ENCODE results near the gene ABCA5.

The ABCA5 gene

DNA sequence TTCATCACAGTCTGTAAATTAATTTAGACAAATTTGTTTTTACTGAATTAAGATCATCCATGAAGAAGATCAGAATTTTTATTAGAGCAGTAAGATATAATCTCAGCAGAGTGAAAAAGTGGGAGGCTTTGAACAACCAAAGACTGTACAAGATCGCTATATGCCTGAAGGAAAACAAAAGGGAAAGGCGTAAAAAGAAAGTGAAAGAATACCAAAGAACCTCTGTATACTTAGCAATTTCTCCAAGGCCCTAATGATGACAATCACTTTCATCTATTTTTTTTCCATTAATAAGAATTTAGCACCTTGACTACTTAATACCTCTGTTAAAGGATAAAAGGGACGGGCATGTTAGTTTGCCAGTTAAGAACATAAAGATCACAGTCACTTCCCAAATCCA lies 59.7 kb downstream of the ABCA5 start:
- H3K9me3 Mint-ChIP-seq = no peaks in the 10 kb centered on the region
- no peaks in the 10 kb centered on the region for H3K4me1 Mint-ChIP-seq
- H3K27me3 Mint-ChIP-seq = no peaks in the 10 kb centered on the region
- no peak for DNase-seq (ENCODE audit: low spot score in 2 of 2)
- ATAC-seq (ENCODE audit: low read depth) = no peak
- H3K27ac Mint-ChIP-seq = no peak overlapping the region
- no peak overlapping the region for H3K4me3 Mint-ChIP-seq
- H3K36me3 Mint-ChIP-seq = peaks cover 10% of the 10 kb centered on the region

DNA sequence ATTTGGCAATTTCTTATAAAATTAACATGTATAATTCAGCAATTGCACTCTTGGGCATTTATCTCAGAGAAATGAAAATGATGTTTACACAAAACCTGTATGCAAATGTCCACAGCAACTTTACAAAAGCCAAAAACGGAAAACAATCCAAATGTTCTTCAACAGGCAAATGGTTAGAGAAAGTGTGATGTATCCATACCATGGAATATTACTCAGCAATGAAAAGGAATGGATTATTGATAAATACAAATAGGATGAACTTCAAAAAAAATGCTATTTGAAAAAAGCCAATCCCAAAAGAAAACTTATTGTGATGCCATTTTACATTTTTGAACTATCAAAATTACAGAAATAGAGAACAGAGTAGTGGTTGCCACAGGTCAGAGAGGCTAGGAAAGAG lies 61.1 kb downstream of the ABCA5 start:
- H3K27ac Mint-ChIP-seq = no peak overlapping the region
- H3K4me3 Mint-ChIP-seq = no peak overlapping the region
- ATAC-seq (ENCODE audit: low read depth) = no peak
- H3K4me1 Mint-ChIP-seq = no peaks in the 10 kb centered on the region
- DNase-seq (ENCODE audit: low spot score in 2 of 2) = no peak
- H3K27me3 Mint-ChIP-seq = no peaks in the 10 kb centered on the region
- H3K9me3 Mint-ChIP-seq = no peaks in the 10 kb centered on the region
- H3K36me3 Mint-ChIP-seq = peaks cover 10% of the 10 kb centered on the region

DNA sequence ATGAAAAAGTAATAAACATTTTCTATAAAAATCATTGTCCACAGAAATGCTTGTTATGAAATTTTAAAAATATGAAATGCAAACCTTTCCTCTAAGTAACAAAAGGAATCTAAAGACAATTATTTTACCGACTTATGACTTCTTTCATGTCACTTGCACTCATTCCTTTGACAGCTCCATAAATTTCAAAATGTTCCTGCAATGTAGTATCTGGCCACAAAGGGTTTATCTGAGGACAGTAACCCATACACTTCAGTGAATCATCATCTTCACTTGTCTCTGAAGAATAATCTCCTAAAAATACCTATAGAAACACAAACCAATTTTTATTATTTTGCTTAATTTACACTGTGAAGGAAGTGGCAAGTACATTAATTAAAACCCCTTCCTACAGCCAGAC lies 72.7 kb downstream of the ABCA5 start:
- DNase-seq (ENCODE audit: low spot score in 2 of 2) = no peak
- H3K27me3 Mint-ChIP-seq = no peaks in the 10 kb centered on the region
- peaks cover 10% of the 10 kb centered on the region for H3K36me3 Mint-ChIP-seq
- no peaks in the 10 kb centered on the region for H3K9me3 Mint-ChIP-seq
- no peaks in the 10 kb centered on the region for H3K4me1 Mint-ChIP-seq
- no peak overlapping the region for H3K4me3 Mint-ChIP-seq
- no peak overlapping the region for H3K27ac Mint-ChIP-seq
- no peak for ATAC-seq (ENCODE audit: low read depth)

DNA sequence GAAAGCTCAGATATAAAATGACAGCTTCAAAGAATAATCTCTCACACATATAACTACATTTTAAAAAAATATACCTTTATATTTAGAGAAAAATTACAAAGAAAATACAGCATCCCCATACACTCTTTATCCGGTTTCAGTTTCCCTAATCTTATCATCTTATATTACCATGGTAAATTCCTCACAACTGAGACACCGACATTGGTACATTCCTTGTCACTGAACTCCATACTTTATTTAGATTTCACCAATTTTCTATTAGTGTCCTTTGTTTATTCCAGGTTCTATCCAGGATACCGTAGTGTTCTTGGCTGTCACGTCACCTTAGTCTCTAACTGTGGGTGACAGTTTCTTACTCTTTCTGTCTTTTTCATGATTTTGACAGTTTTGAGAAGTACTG lies 76.3 kb downstream of the ABCA5 start:
- peaks cover 8% of the 10 kb centered on the region for H3K36me3 Mint-ChIP-seq
- no peak for ATAC-seq (ENCODE audit: low read depth)
- H3K9me3 Mint-ChIP-seq = no peaks in the 10 kb centered on the region
- no peaks in the 10 kb centered on the region for H3K27me3 Mint-ChIP-seq
- H3K4me1 Mint-ChIP-seq = no peaks in the 10 kb centered on the region
- H3K4me3 Mint-ChIP-seq = no peak overlapping the region
- no peak overlapping the region for H3K27ac Mint-ChIP-seq
- no peak for DNase-seq (ENCODE audit: low spot score in 2 of 2)

DNA sequence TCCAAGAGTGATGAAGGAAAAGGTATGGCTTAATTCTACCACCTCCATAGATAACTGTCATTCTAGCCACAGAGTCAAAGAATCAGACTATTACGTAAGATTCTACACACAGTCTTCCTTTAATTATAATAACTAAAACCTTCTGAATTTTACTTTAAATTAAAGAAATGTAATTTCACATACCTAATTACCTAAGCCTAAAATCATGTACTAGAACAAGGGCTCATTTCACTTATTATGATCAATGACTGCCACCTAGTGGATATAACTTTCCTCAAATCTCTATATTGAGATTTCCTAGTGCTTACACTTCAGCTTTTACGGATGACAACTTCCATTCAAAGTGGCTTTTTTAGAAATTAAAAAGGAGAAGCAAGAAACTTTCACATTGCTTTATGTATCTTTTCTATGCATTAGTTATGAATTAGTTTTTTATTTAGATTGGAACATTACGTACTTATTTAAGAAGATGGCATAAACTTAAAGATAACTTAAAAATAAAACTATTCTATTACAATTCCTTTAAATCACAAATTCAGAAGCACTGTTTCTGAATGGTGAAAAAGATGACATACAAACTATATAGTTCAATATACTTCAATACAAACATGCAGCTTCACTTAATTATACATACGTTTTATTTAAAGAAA lies 80.1 kb downstream of the ABCA5 start:
- H3K27ac Mint-ChIP-seq = no peak overlapping the region
- no peaks in the 10 kb centered on the region for H3K4me1 Mint-ChIP-seq
- peak in 1 of 2 donors; percentile 33 for DNase-seq (ENCODE audit: low spot score in 2 of 2)
- no peaks in the 10 kb centered on the region for H3K9me3 Mint-ChIP-seq
- H3K4me3 Mint-ChIP-seq = no peak overlapping the region
- H3K36me3 Mint-ChIP-seq = no peaks in the 10 kb centered on the region
- no peaks in the 10 kb centered on the region for H3K27me3 Mint-ChIP-seq
- ATAC-seq (ENCODE audit: low read depth) = peak; percentile 61

DNA sequence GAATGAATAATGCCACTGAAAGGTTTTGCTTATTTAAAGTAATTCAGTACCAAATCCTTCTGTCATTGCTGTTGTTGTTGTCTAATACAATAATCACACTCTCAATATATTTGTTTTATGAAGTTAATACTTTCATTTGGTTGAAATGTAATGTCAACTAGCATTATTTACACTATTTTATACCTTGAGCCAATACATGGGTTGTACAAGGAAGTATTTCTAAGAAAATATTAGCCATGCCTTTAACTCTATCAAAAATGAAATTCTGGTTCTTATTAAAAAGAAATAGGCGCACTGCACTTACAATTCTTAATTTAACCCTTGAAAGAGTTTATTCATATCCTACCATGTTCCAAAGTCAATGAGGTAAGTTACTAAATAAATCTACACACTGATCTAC lies 80.7 kb downstream of the ABCA5 start:
- Mint-ChIP-seq H3K9me3 (no peaks in the 10 kb centered on the region), H3K4me3 (no peak overlapping the region), H3K27me3 (no peaks in the 10 kb centered on the region), H3K4me1 (no peaks in the 10 kb centered on the region), H3K36me3 (peaks cover under 1% of the 10 kb centered on the region), H3K27ac (no peak overlapping the region)
- no peak for DNase-seq (ENCODE audit: low spot score in 2 of 2)
- ATAC-seq (ENCODE audit: low read depth) = no peak

DNA sequence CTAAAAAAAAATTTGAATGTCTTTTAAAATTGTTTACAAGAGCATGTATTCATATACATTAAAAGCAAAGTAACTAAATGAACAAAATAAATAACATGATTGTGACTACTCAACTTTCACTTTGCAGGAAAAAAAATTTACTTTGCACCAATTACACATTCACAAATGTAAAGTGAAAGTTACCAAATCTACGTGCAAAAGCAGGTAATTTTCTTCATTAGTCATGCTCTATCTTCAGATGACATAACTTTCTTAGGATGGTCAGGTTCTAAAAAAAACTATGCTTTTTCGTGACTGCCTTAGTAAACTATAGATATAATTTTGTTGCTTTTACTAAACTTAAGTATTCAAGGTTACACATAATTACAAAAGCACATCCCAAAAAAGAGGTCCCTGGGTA lies 81.3 kb downstream of the ABCA5 start:
- no peaks in the 10 kb centered on the region for H3K4me1 Mint-ChIP-seq
- H3K27me3 Mint-ChIP-seq = no peaks in the 10 kb centered on the region
- peaks cover 2% of the 10 kb centered on the region for H3K36me3 Mint-ChIP-seq
- ATAC-seq (ENCODE audit: low read depth) = no peak
- DNase-seq (ENCODE audit: low spot score in 2 of 2) = no peak
- H3K4me3 Mint-ChIP-seq = no peak overlapping the region
- H3K9me3 Mint-ChIP-seq = no peaks in the 10 kb centered on the region
- no peak overlapping the region for H3K27ac Mint-ChIP-seq

DNA sequence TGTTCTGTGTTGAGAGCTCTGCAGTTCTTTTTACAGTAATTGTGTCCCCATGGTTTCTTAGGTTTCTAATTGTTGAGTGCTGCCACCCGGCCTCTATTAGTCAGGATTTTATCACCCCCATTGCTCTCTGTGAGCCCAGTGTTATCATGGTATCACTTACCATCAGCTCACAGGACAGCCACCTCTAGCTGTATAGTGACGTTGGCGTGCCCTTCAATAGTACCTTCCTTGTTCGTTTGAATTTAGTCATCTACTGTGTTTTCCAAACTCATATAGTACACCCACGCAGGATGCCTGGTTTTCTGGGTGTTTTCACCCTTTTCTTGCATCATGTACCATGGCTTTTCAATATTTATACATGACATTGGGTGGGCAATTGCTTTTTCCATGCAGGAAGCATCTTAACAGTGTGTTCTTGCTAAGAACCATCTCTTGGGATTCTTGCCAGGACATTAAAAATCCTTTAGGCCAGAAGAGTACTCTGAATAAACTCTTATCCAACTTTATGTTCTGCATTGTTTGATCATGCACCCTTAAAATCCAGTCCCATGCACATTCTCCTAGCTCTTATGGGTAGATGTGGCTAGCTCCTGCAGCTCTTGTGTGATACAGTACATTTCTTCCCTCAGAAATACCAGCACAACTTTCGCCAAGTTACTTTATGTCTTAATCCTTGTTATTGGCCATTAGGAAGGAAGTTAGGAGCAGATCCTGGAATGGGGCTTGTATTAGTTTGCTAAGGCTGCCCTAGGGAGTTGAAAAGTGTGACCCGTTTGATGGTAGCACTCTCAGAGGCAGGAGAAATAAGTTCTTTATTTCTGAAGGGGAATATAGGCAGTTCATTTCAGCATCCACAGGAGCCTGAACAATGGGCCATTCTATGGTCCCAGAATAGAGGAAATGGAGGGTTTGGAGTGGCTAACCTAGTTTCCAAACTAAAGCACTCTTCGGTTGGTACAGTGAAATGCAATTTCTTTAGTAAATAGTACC lies 87.0 kb downstream of the ABCA5 start:
- Mint-ChIP-seq H3K36me3 (peaks cover 3% of the 10 kb centered on the region), H3K27me3 (no peaks in the 10 kb centered on the region), H3K4me1 (peaks cover 3% of the 10 kb centered on the region)

DNA sequence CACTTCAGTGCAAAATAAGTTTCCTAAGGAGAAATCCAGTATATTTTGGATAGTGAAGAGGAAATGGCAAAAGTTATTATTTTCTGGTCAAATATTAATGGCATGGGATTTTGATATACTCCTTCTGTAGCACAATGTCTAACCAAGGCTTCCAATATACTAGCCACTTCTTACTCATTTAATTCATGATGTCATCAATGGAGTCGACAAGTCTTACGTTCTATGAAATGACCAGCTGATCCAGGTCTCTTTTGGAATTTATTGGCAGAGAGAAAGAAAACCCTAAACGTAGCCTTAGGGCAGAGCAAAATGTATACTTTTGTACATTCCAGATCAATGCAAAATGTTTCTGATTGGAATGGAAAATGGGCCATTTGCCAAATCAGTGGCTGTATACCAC lies 90.0 kb downstream of the ABCA5 start:
- no peak for ATAC-seq (ENCODE audit: low read depth)
- Mint-ChIP-seq H3K4me3 (no peak overlapping the region), H3K27ac (no peak overlapping the region), H3K9me3 (peaks cover 5% of the 10 kb centered on the region), H3K4me1 (peaks cover 3% of the 10 kb centered on the region), H3K27me3 (no peaks in the 10 kb centered on the region), H3K36me3 (peaks cover 5% of the 10 kb centered on the region)
- DNase-seq (ENCODE audit: low spot score in 2 of 2) = no peak

More for the DNA sequence above, 87.0 kb downstream of the ABCA5 start:
- DNase-seq (ENCODE audit: low spot score in 2 of 2) (no peak), ATAC-seq (ENCODE audit: low read depth) (no peak)
- no peak overlapping the region for H3K27ac Mint-ChIP-seq
- H3K4me3 Mint-ChIP-seq = no peak overlapping the region
- H3K9me3 Mint-ChIP-seq = no peaks in the 10 kb centered on the region

DNA sequence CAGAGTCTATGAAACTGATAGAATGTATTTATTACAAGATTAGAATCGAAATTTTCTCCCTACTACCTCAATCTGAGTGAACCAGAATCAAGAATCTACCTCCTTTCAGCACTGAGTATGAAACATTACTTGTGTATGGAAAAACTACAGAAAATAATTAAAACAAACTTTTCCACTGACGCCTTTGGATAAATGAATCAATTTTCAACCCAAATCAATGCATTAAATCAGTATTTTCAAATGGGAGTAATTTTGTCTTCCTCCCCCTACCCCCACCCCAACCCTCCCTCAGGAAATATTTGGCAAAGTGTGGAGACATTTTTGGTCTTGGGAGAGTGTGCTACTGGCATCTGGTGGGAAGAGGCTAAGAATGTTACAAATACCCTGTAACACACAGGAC lies 90.5 kb downstream of the ABCA5 start:
- no peaks in the 10 kb centered on the region for H3K27me3 Mint-ChIP-seq
- no peak for DNase-seq (ENCODE audit: low spot score in 2 of 2)
- H3K36me3 Mint-ChIP-seq = peaks cover 5% of the 10 kb centered on the region

DNA sequence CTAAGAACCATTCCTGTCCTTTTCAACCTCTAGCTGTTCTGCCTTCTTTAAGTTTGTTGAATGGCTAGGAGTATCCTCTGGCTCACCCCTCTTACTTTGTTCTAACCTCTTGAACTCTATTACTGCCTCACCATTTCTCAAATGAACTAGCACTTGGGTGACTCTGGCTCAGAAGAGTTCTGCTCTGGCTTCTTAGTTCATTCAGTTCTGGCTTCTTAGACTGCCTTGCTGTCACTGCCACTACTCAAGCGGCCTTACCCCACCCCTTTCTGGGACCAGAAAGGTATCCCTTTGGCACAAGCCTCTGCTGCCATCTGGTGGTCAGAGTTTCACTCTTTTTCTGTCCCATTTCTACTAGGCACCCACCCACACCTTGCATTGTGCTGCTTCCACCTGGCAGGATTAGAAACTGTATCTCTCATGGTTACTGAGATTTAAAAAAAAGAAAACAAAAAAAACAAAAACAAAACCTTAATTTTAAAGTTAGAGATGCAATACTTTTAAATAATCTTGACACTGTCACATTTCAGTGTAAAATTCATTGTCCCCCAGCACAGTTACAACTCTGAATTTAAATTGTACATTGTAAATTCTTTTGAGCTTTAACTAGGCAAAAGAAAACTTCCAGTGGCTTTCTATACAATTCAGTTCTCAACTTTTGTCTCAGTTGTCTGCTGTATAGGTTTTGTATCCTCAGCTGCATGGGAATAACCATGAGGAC lies 91.4 kb downstream of the ABCA5 start:
- Mint-ChIP-seq H3K36me3 (peaks cover 2% of the 10 kb centered on the region), H3K4me1 (peaks cover 3% of the 10 kb centered on the region), H3K27me3 (no peaks in the 10 kb centered on the region), H3K9me3 (peaks cover 13% of the 10 kb centered on the region), H3K27ac (peak overlapping the region; percentile 0), H3K4me3 (no peak overlapping the region)
- peak; percentile 99 for ATAC-seq (ENCODE audit: low read depth)
- DNase-seq (ENCODE audit: low spot score in 2 of 2) = peak; percentile 77 to 84

More for the DNA sequence above, 90.5 kb downstream of the ABCA5 start:
- H3K9me3 Mint-ChIP-seq = peaks cover 6% of the 10 kb centered on the region
- H3K4me1 Mint-ChIP-seq = peaks cover 3% of the 10 kb centered on the region
- H3K4me3 Mint-ChIP-seq = no peak overlapping the region
- ATAC-seq (ENCODE audit: low read depth) = no peak
- no peak overlapping the region for H3K27ac Mint-ChIP-seq

DNA sequence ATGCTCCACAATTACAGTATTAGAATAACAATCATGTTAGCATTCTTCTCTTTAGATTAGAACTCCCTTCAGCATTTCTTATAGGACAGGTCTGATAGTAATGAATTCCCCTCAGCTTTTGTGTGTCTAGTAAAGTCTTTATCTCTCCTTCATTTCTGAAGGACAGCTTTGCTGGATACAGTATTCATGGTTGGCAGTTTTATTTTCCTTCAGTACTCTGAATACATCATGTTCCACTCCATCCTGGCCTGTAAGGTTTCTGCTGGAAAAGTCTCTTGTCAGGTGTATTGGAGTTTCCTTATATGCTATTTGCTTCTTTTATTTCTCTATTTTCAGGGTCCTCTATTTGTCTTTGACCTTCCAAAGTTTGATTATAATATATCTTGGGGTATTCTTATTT lies 94.3 kb downstream of the ABCA5 start:
- Mint-ChIP-seq H3K36me3 (peaks cover 3% of the 10 kb centered on the region), H3K4me3 (no peak overlapping the region), H3K27me3 (no peaks in the 10 kb centered on the region), H3K4me1 (peaks cover 10% of the 10 kb centered on the region), H3K27ac (no peak overlapping the region), H3K9me3 (peaks cover 16% of the 10 kb centered on the region)
- no peak for ATAC-seq (ENCODE audit: low read depth)
- no peak for DNase-seq (ENCODE audit: low spot score in 2 of 2)

DNA sequence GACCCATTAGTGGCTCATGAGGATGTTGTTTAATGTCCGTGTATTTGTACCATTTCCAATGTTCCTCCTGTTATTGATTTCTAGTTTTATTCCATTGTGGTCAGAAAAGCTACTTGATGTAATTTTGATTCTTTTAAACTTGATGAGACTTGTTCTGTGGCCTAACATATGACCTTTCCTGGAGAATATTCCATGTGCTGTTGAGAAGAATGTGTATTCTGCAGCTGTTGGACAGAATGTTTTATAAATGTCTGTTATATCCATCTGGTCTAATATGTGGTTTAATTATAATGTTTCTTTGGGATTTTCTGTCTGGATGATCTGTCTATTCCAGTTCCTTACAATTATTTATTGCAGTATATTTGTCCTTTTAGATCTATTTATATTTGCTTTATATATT lies 95.4 kb downstream of the ABCA5 start:
- Mint-ChIP-seq H3K27ac (no peak overlapping the region), H3K4me1 (peaks cover 13% of the 10 kb centered on the region), H3K36me3 (peaks cover 3% of the 10 kb centered on the region), H3K9me3 (peaks cover 16% of the 10 kb centered on the region), H3K27me3 (no peaks in the 10 kb centered on the region), H3K4me3 (no peak overlapping the region)
- ATAC-seq (ENCODE audit: low read depth) (no peak), DNase-seq (ENCODE audit: low spot score in 2 of 2) (no peak)

DNA sequence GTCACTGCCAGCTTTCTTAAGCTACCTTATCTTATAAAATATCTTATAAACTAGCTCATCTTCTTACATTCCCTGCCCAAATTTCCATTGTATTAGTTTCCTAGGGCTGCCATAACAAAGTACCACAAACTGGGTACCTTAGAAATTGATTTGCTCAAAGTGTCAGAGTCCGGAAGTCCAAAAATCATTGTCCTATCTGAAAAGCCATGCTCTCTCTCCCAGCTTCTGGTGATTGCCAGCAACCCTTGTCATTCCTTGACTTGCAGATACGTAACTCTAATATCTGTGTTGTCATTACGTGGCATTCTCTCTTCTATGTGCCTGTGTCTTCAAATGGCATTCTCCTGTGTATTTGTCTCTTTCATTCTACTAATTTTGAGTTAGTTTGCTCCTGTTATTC lies 96.0 kb downstream of the ABCA5 start:
- Mint-ChIP-seq H3K9me3 (peaks cover 16% of the 10 kb centered on the region), H3K36me3 (peaks cover 3% of the 10 kb centered on the region), H3K4me1 (peaks cover 13% of the 10 kb centered on the region), H3K4me3 (no peak overlapping the region), H3K27me3 (no peaks in the 10 kb centered on the region), H3K27ac (no peak overlapping the region)
- DNase-seq (ENCODE audit: low spot score in 2 of 2) (no peak), ATAC-seq (ENCODE audit: low read depth) (no peak)
